Measurements from ENCODE around the gene MGRN1. TPM values are rescaled to one million over a fixed set of nuclear protein-coding genes. Genes with fewer than 3 reads are reported as not detected.

The MGRN1 gene
- total and polyA plus RNA-seq, 2 experiments from 2014 or later, result 14.0 to 26.4 TPM

DNA sequence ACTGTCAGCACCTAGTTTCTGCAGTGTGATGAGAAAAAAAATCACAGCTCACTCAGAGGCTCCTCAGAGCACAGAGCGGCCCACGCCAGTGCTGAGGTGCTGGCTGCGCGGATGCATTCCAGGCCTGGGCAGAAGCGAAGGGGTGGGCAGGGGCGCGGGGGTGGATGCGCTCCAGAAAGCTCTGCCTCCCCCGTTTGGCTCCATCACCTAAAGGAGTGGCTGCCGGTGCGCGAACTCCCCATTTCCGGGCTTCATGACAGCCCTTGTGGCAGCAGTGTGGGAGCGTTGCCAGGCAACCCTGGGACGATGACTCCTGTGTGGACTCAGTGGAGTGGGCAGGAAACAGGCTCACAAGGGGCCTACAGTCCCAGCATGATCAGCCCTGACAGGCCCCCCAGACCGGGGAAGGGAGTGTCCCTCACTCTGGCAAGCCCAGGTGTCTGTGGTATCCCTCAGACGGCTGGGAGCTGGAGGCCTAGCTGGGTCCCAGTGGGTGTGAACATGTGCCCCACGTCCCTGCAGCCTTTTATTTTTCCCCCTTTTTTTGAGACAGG is 35.9 kb downstream of the MGRN1 start:
- 43% methylated on average over 17 to 18 of the region's 18 CpGs for WGBS, 2 experiments (ENCODE audit: low coverage in 1 of 2, low lambda C conversion rate in 2 of 2, missing lambda C conversion rate in 2 of 2)

DNA sequence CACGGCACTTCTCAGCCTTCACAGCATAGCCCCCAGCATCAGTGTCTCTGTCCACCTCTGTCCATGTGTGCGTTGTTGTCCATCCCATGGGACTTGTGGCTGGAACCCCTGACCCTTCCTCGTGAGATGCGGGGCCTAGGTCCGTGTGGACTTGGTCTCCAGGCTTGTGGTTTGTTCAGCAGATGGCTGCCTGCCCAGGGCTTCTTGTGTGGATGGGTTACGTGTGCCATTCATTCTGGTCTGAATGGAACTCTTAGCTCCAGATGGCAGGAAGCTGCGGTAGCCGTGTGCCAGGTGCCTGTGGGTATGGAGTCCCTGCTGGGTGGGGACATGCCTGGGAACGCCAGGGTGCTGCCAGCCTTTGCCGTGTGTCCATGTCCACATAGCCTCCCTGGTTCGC is 37.0 kb downstream of the MGRN1 start:
- H3F3A ChIP-seq (ENCODE audit: insufficient read depth), result no peaks in the 10 kb centered on the region
- peaks cover 28% of the 10 kb centered on the region for H3K79me2 ChIP-seq (ENCODE audit: insufficient read depth)
- 78 to 91% methylated on average over 11 of the region's 11 CpGs for WGBS, 2 experiments (ENCODE audit: low coverage in 1 of 2, low lambda C conversion rate in 2 of 2, missing lambda C conversion rate in 2 of 2)
- no peak for DNase-seq
- TF ChIP-seq EZH2phosphoT487 (IDR thresholded peaks at IDR 0.05; ENCODE audit: insufficient read depth, low read depth), result no peak
- TF ChIP-seq EZH2 (IDR thresholded peaks at IDR 0.05; ENCODE audit: insufficient read depth, poor library complexity, severe bottlenecking), result no peak
- H2AFZ ChIP-seq, result no peak overlapping the region
- H3K4me2 ChIP-seq (ENCODE audit: unreplicated experiment), result no peak overlapping the region
- no peak overlapping the region for H3K4me3 ChIP-seq
- H4K20me1 ChIP-seq (ENCODE audit: insufficient read depth), result no peaks in the 10 kb centered on the region
- in situ Hi-C loops (cut with MboI), result no loop called here
- no peak overlapping the region for H3K9ac ChIP-seq
- H3K4me1 ChIP-seq (ENCODE audit: insufficient read depth), result no peaks in the 10 kb centered on the region
- no peaks in the 10 kb centered on the region for H3K9me3 ChIP-seq (ENCODE audit: low read depth)
- H3K27ac ChIP-seq, result no peak overlapping the region
- H3K9me2 ChIP-seq (ENCODE audit: insufficient read depth), result no peaks in the 10 kb centered on the region
- H3K36me3 ChIP-seq (ENCODE audit: low read depth), result no peaks in the 10 kb centered on the region; the same call in 1 of the 2 replicates
- H3K27me3 ChIP-seq (replicated peaks; ENCODE audit: insufficient read depth), result no peaks in the 10 kb centered on the region

More for the DNA sequence above, 35.9 kb downstream of the MGRN1 start:
- peak overlapping the region; percentile 35; the same call in 1 of the 2 replicates for H3K9ac ChIP-seq
- TF ChIP-seq EZH2 (IDR thresholded peaks at IDR 0.05; ENCODE audit: insufficient read depth, poor library complexity, severe bottlenecking) (no peak), EZH2phosphoT487 (IDR thresholded peaks at IDR 0.05; ENCODE audit: insufficient read depth, low read depth) (no peak)
- H3K27ac ChIP-seq, result peak overlapping the region; percentile 29
- peaks cover 28% of the 10 kb centered on the region for H3K79me2 ChIP-seq (ENCODE audit: insufficient read depth)
- DNase-seq, result peak; percentile 82
- H3K27me3 ChIP-seq (replicated peaks; ENCODE audit: insufficient read depth), result no peaks in the 10 kb centered on the region
- H3K4me3 ChIP-seq, result no peak overlapping the region
- in situ Hi-C loops (cut with MboI), result no loop called here
- H3K4me1 ChIP-seq (ENCODE audit: insufficient read depth), result no peaks in the 10 kb centered on the region
- no peaks in the 10 kb centered on the region; the same call in 1 of the 2 replicates for H3K36me3 ChIP-seq (ENCODE audit: low read depth)
- no peaks in the 10 kb centered on the region for H3K9me2 ChIP-seq (ENCODE audit: insufficient read depth)
- H2AFZ ChIP-seq, result no peak overlapping the region
- no peaks in the 10 kb centered on the region for H4K20me1 ChIP-seq (ENCODE audit: insufficient read depth)
- H3F3A ChIP-seq (ENCODE audit: insufficient read depth), result no peaks in the 10 kb centered on the region
- H3K9me3 ChIP-seq (ENCODE audit: low read depth), result no peaks in the 10 kb centered on the region
- H3K4me2 ChIP-seq (ENCODE audit: unreplicated experiment), result no peak overlapping the region

DNA sequence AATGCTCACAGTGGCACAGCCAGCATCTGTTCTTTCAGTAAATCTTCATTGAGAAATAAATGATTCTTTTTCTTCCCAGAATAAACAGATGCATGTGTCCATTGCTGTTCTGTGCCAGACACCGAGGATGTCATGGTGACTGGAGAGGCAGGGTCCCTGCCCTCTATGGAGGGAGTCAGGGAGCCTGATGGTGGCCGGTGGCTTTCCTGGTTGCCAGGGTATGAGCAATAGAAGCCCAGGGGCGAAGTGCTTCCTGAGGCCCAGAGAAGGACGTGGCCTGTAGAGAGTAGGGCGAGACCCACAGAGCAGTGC is 38.8 kb downstream of the MGRN1 start:
- Histone ChIP-seq H3K9me3 (ENCODE audit: low read depth) (no peaks in the 10 kb centered on the region), H3K4me2 (ENCODE audit: unreplicated experiment) (no peak overlapping the region), H3K27ac (no peak overlapping the region), H3K9ac (no peak overlapping the region), H4K20me1 (ENCODE audit: insufficient read depth) (no peaks in the 10 kb centered on the region), H3F3A (ENCODE audit: insufficient read depth) (no peaks in the 10 kb centered on the region), H3K4me3 (no peak overlapping the region), H3K4me1 (ENCODE audit: insufficient read depth) (no peaks in the 10 kb centered on the region), H3K27me3 (replicated peaks; ENCODE audit: insufficient read depth) (no peaks in the 10 kb centered on the region), H3K79me2 (ENCODE audit: insufficient read depth) (peaks cover 28% of the 10 kb centered on the region), H3K9me2 (ENCODE audit: insufficient read depth) (no peaks in the 10 kb centered on the region), H2AFZ (no peak overlapping the region), H3K36me3 (ENCODE audit: low read depth) (peaks cover 4% of the 10 kb centered on the region)
- TF ChIP-seq EZH2 (IDR thresholded peaks at IDR 0.05; ENCODE audit: insufficient read depth, poor library complexity, severe bottlenecking), result no peak
- no peak for TF ChIP-seq EZH2phosphoT487 (IDR thresholded peaks at IDR 0.05; ENCODE audit: insufficient read depth, low read depth)
- no peak for DNase-seq
- WGBS, 2 experiments (ENCODE audit: low coverage in 1 of 2, low lambda C conversion rate in 2 of 2, missing lambda C conversion rate in 2 of 2), result 81 to 83% methylated on average over 5 of the region's 5 CpGs
- in situ Hi-C loops (cut with MboI), result no loop called here

DNA sequence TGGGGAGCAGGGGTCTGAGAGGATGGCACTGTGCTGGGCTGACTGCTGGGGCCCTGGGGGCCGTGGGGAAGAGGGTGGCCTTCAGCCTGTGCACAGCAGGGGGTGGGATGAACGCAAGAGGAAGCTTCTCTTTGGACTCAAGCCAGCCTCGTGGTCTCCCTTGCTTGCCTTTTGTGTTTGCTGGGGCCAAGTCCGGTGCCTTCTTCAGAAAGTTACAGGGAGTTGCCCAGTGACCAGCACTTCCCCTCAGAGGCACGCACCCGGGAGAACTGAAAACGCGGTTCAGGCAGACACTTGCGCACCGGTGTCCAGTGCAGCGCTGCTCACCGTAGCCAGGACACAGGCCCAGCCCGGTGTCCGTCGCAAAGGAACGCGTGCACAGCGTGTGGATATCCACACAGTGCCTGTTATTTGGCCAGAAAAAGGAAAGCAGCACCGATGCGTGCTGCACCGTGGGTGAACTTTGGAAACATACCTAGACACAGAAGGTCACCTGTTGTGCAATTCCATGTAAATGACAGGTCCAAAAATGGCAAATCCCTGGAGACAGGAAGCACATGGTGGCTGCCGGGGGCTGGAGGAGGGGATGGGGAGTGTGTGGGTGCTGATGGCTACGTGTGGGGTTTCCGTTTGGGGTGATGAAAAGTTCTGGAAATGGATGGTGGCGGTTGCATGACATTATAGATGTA is 39.3 kb downstream of the MGRN1 start:
- H3K4me1 ChIP-seq (ENCODE audit: insufficient read depth), result no peaks in the 10 kb centered on the region
- peaks cover 9% of the 10 kb centered on the region for H3K36me3 ChIP-seq (ENCODE audit: low read depth)
- 88 to 90% methylated on average over 25 of the region's 25 CpGs for WGBS, 2 experiments (ENCODE audit: low coverage in 1 of 2, low lambda C conversion rate in 2 of 2, missing lambda C conversion rate in 2 of 2)

More for the DNA sequence above, 39.3 kb downstream of the MGRN1 start:
- Histone ChIP-seq H3K4me3 (no peak overlapping the region), H3K9ac (no peak overlapping the region), H3K9me3 (ENCODE audit: low read depth) (no peaks in the 10 kb centered on the region), H3K9me2 (ENCODE audit: insufficient read depth) (no peaks in the 10 kb centered on the region), H3K79me2 (ENCODE audit: insufficient read depth) (peaks cover 28% of the 10 kb centered on the region), H3K27me3 (replicated peaks; ENCODE audit: insufficient read depth) (no peaks in the 10 kb centered on the region), H3K4me2 (ENCODE audit: unreplicated experiment) (no peak overlapping the region), H3F3A (ENCODE audit: insufficient read depth) (no peaks in the 10 kb centered on the region), H2AFZ (no peak overlapping the region), H3K27ac (no peak overlapping the region), H4K20me1 (ENCODE audit: insufficient read depth) (no peaks in the 10 kb centered on the region)
- no peak for DNase-seq
- TF ChIP-seq EZH2phosphoT487 (IDR thresholded peaks at IDR 0.05; ENCODE audit: insufficient read depth, low read depth), result no peak
- TF ChIP-seq EZH2 (IDR thresholded peaks at IDR 0.05; ENCODE audit: insufficient read depth, poor library complexity, severe bottlenecking), result no peak
- in situ Hi-C loops (cut with MboI), result no loop called here

All from GM23248 (cell line).